AG04449 (cell line): ENCODE measurements around the gene CASQ1.

Source experiments
- CTCF ChIA-PET: fragments of 350-600 bp; formaldehyde crosslinking; extraction: SDS; loops from one replicate; lab custom pipeline; 2021; ENCODE audit warnings: antibody characterized with exemption; lab: Yijun Ruan, JAX
- POLR2A ChIA-PET: fragments of 400-600, 350-600 bp; formaldehyde crosslinking; extraction: SDS; loops from one replicate; lab custom pipeline; 2020; ENCODE audit warnings: antibody characterized with exemption, inconsistent platforms; lab: Yijun Ruan, JAX
- DNase-seq: peaks from one replicate; pipeline ENCODE4 v3.0.0-alpha.2; 2010; ENCODE audit warnings: low read depth, low spot score
- H3K4me3 ChIP-seq: 2 replicates; pipeline ENCODE4 v1.5.1; 2011; ENCODE audit warnings: low read depth, mild to moderate bottlenecking, control low read depth, low read length
- TF ChIP-seq, protein P1 (sequence below): IDR thresholded peaks from one replicate; pipeline ENCODE4 v1.5.1; 2011; ENCODE audit warnings: mild to moderate bottlenecking, moderate library complexity, low read length, control low read depth, inconsistent platforms; ENCODE audit not compliant: insufficient read depth; ENCODE audit errors: missing control alignments

Gene CASQ1

DNA sequence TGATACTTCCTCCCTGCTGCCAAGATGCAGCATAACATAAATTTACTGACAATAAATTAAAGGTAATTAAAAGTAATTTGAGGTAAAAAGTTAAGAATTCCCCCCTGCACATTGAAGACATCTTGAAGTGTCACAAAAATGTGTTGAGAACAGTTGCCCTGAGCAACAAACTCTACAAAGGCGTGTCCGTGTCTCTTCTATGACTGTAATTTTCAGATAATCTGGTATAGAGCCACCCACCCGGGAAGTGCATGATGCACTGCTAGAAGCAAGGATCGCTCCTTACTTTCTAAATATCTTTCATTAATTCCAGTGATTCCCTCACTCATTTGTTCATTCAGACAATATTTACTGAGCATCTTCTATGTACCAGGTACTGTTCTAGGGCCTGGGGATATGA lies 11.0 kb upstream of the CASQ1 start:
- TF ChIP-seq, protein P1, sequence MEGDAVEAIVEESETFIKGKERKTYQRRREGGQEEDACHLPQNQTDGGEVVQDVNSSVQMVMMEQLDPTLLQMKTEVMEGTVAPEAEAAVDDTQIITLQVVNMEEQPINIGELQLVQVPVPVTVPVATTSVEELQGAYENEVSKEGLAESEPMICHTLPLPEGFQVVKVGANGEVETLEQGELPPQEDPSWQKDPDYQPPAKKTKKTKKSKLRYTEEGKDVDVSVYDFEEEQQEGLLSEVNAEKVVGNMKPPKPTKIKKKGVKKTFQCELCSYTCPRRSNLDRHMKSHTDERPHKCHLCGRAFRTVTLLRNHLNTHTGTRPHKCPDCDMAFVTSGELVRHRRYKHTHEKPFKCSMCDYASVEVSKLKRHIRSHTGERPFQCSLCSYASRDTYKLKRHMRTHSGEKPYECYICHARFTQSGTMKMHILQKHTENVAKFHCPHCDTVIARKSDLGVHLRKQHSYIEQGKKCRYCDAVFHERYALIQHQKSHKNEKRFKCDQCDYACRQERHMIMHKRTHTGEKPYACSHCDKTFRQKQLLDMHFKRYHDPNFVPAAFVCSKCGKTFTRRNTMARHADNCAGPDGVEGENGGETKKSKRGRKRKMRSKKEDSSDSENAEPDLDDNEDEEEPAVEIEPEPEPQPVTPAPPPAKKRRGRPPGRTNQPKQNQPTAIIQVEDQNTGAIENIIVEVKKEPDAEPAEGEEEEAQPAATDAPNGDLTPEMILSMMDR: no peak
- no peak overlapping the region for H3K4me3 ChIP-seq
- CTCF ChIA-PET: interaction anchor here (1.3 to 6.2 kb wide), 2 partner anchors 10 to 13 kb away, joined by 5 to 49 read pairs; no protein-coding TSS in a partner anchor
- DNase-seq: no peak
- POLR2A ChIA-PET: no interaction called here

DNA sequence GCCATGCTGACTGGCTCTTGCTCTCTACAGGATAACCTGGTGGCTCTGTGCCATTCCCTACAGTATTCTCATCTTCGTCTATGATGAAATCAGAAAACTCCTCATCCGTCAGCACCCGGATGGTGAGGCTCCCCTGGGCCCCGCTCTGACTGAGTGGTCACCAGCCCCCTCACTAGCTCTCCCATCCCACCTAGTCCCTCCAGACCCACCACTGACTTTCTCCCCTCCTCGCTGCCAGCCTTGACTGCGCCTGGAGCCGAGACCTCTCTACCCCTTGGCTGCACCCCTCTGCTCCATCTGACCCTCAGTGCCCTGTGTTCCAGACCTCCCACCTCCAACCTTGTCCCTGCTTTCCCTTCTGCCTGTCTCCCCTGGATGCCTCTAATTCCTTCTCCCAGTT lies 4.1 kb upstream of the CASQ1 start:
- ChIA-PET POLR2A (no interaction called here), CTCF (interaction anchor here (1.0 to 8.5 kb wide), 5 partner anchors 9 to 83 kb away, joined by 3 to 214 read pairs (median 5); partner anchors contain the start of gene PEA15)
- TF ChIP-seq, protein P1: no peak
- no peak for DNase-seq
- H3K4me3 ChIP-seq: no peak overlapping the region

DNA sequence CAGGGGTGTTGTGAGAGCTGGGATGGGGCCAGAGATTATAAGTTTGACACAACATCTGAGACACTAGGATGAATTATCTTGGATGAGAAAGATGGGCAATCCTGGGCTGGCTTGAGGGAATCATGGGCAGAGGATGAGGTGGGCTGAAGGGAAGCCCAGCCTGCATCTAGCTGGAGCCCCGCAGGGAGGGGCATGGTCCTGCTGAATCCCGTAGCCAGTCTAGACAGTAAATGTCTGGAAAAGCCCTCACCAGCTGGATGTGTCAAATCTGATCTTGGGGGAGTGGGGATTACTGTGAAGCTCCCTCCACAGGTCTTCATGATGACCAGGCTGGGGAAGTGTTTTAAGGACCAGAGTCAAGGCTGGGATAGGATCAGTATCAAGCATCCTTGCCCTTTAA lies 3.6 kb upstream of the CASQ1 start:
- TF ChIP-seq, protein P1: no peak
- no peak for DNase-seq
- no peak overlapping the region for H3K4me3 ChIP-seq
- POLR2A ChIA-PET: no interaction called here
- CTCF ChIA-PET: interaction anchor here (0.7 to 8.5 kb wide), 7 partner anchors 8 to 104 kb away, joined by 3 to 214 read pairs (median 3); partner anchors contain the start of gene PEA15

DNA sequence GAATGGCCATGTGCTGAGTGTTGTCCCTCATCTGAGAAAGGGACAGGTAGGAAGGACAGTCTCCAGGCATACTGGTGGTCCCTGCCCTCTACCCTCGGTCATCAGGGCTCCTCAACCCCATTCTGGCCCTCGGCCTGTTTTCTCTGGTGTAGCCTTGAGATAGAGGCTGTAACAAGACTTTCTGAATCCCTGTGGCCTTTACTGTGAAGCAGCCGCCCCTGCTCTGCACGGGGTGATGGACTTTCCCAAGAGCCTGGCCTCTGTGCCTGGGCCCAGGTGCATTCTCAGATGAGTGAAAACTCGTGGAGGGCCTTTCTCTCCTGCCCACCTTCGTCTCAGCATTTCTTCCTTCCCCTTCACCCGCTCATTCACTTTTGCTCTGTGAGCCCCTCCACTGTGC lies 3.0 kb upstream of the CASQ1 start:
- POLR2A ChIA-PET: no interaction called here

DNA sequence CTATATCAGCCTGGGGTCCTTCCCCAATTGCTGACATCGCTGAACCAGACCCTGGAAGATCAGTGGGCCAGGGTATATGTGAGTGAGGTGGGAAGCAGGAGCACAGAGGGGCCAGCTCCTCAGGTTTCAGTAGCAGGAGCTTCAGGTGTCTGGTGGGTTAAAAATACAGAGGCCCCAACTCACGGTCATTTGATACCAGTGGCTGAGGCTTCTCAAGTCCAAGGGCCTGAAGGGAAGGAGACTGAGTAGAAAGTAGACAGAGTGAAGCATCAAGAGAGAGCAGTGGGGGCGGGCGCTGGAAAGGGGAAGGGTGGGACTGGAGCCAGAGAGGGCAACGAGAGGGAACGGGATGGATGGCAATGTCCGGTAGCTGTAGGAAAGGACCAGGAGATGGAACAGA lies 2.0 kb upstream of the CASQ1 start:
- POLR2A ChIA-PET: no interaction called here
- DNase-seq: no peak
- TF ChIP-seq, protein P1: no peak
- CTCF ChIA-PET: interaction anchor here (5.8 to 8.5 kb wide), 4 partner anchors 17 to 103 kb away, joined by 76 to 214 read pairs (median 167); partner anchors contain the start of gene PEA15
- H3K4me3 ChIP-seq: no peak overlapping the region

More for the DNA sequence above, 3.0 kb upstream of the CASQ1 start:
- no peak overlapping the region for H3K4me3 ChIP-seq
- CTCF ChIA-PET: interaction anchor here (1.0 to 8.5 kb wide), 5 partner anchors 8 to 84 kb away, joined by 3 to 214 read pairs (median 5); partner anchors contain the start of gene PEA15
- TF ChIP-seq, protein P1: no peak
- no peak for DNase-seq

DNA sequence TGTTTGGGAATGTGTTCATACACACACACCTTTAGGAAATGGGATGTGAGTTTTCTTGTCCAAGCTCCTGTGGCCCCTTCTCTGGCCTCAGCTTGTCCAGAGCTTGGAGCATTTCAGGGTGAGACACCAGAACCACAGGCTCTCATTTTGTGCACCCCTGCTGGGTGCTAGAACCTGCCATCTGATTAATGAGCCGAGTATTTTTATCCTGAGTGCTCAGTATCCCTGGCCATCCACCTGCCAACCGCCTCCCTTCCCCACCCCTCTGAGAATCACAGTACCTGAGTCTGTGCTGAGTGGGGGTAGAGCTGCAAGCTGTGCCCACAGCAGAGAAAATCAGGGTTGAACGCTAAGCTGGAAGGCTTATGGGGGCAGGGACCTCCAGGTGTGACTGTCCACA lies 1.4 kb downstream of the CASQ1 start:
- CTCF ChIA-PET: interaction anchor here (0.8 to 8.5 kb wide), 19 partner anchors 10 to 185 kb away, joined by 3 to 214 read pairs (median 4); partner anchors contain the start of gene PEA15
- no peak overlapping the region for H3K4me3 ChIP-seq
- TF ChIP-seq, protein P1: no peak
- POLR2A ChIA-PET: no interaction called here
- no peak for DNase-seq
